Panc1 (cell line): ENCODE results near the gene SH3TC1. TPM values are rescaled to one million over a fixed set of nuclear protein-coding genes. Genes with fewer than 3 reads are reported as not detected.

Experiments
- ATAC-seq: fragments of 200-7000 bp; cut with Tn5 transposase; 2 replicates; pipeline ENCODE4 v1.9.1; 2020; ENCODE audit warnings: mild to moderate bottlenecking, moderate library complexity
- BruUV-seq: library from RNA; stranded (reverse); fragments of 400-500 nt; replicated peaks from 2 replicates; lab custom pipeline; 2021; lab: Mats Ljungman, UMichigan
- CTCF ChIA-PET: fragments of 300-600 bp; sonication (Branson Sonifier 250); formaldehyde crosslinking; loops from one replicate; lab custom pipeline; 2022; ENCODE audit warnings: antibody characterized with exemption; lab: Charles Lee
- POLR2A ChIA-PET: fragments of 300-600 bp; sonication (Branson Sonifier 250); formaldehyde crosslinking; loops from one replicate; lab custom pipeline; 2022; ENCODE audit warnings: antibody characterized with exemption; lab: Charles Lee
- DNase-seq: peaks from one replicate; pipeline ENCODE4 v3.0.0-alpha.2; 2010; ENCODE audit warnings: low read depth, low spot score
- H3K27ac ChIP-seq: 2 replicates; pipeline ENCODE4 v1.5.1; 2011; ENCODE audit warnings: mild to moderate bottlenecking, low read length, inconsistent platforms
- H3K27me3 ChIP-seq: fragments of 200-500 bp; sonication (Bioruptor generic); 2 replicates; pipeline ENCODE4 v1.6.0; 2014; ENCODE audit warnings: low read length, inconsistent platforms; ENCODE audit not compliant: control insufficient read depth, insufficient read depth
- H3K36me3 ChIP-seq: fragments of 200-500 bp; sonication (Bioruptor generic); 2 replicates; pipeline ENCODE4 v1.5.1; 2014; ENCODE audit warnings: inconsistent platforms, mild to moderate bottlenecking, low read length, moderate library complexity; ENCODE audit not compliant: control insufficient read depth, insufficient read depth
- H3K4me1 ChIP-seq: 2 replicates; pipeline ENCODE4 v1.5.1; 2011; ENCODE audit warnings: inconsistent platforms, mild to moderate bottlenecking, low read length, moderate library complexity; ENCODE audit not compliant: control insufficient read depth, insufficient read depth
- H3K4me3 ChIP-seq, 2 experiments: 2 replicates each; pipeline ENCODE4 v1.5.1; 2011 to 2012; ENCODE audit warnings: low read depth in 2 of 2, low read length in 2 of 2, mild to moderate bottlenecking in 2 of 2, inconsistent platforms in 1 of 2, moderate library complexity in 1 of 2
- H3K9me3 ChIP-seq: fragments of 200-500 bp; sonication (Bioruptor generic); 2 replicates; pipeline ENCODE4 v1.5.1; 2014; ENCODE audit warnings: low read depth, mild to moderate bottlenecking, inconsistent platforms, low read length, moderate library complexity; ENCODE audit not compliant: control insufficient read depth, insufficient read depth
- POLR2AphosphoS5 ChIP-seq: IDR thresholded peaks from 2 replicates; pipeline ENCODE4 v1.6.1; 2012; ENCODE audit warnings: mild to moderate bottlenecking, low read depth, low read length, moderate library complexity
- SIN3A ChIP-seq: IDR thresholded peaks from 2 replicates; pipeline ENCODE4 v1.6.1; 2012; ENCODE audit warnings: low read depth, mild to moderate bottlenecking, low read length, moderate library complexity, borderline replicate concordance; ENCODE audit not compliant: insufficient read depth
- TCF7L2 ChIP-seq: IDR thresholded peaks from 2 replicates; pipeline ENCODE4 v1.6.1; 2011; ENCODE audit warnings: mild to moderate bottlenecking, low read depth, low read length, inconsistent platforms
- in situ Hi-C: cut with HindIII; loops from 2 replicates; pipeline ENCODE4 v1.10.0; 2016; ENCODE audit warnings: low sequenced_read_pairs, low pct_unique_long_range_greater_than_20kb
- intact Hi-C: fragments of 100-400 bp; cut with micrococcal nuclease; formaldehyde crosslinking; loops from one replicate; pipeline ENCODE4 v1.10.0; 2022; ENCODE audit not compliant: unreplicated experiment
- total RNA-seq: library from RNA; stranded (reverse); gene quantifications from one replicate; pipeline ENCODE4 v1.2.1, GENCODE V29; 2021; ENCODE audit not compliant: unreplicated experiment
- TF ChIP-seq, protein P1 (sequence below): fragments of 450-650 bp; IDR thresholded peaks from 2 replicates; pipeline ENCODE4 v1.5.1; 2017; ENCODE audit warnings: mild to moderate bottlenecking
- TF ChIP-seq, protein P2 (sequence below), 2 experiments: IDR thresholded peaks; 2 replicates each; pipeline ENCODE4 v1.6.1; 2011 to 2012; ENCODE audit warnings: low read depth in 2 of 2, control low read depth in 1 of 2, low read length in 1 of 2, mild to moderate bottlenecking in 1 of 2, moderate library complexity in 1 of 2; ENCODE audit not compliant: insufficient read depth in 1 of 2

SH3TC1 gene
- total RNA-seq, 1 experiment from 2014 or later = 4.5 TPM

- in situ Hi-C loops = no loop called here
- Histone ChIP-seq H3K9me3 (no peaks in the 10 kb centered on the region), H3K27ac (no peak overlapping the region), H3K4me3 (no peak overlapping the region), H3K27me3 (no peaks in the 10 kb centered on the region), H3K36me3 (no peaks in the 10 kb centered on the region), H3K4me1 (peaks cover 10% of the 10 kb centered on the region)
- DNase-seq (no peak), ATAC-seq (no peak)
- POLR2A ChIA-PET = no interaction called here
- intact Hi-C loops = no loop called here
- CTCF ChIA-PET = no interaction called here
- TF ChIP-seq, protein P1, sequence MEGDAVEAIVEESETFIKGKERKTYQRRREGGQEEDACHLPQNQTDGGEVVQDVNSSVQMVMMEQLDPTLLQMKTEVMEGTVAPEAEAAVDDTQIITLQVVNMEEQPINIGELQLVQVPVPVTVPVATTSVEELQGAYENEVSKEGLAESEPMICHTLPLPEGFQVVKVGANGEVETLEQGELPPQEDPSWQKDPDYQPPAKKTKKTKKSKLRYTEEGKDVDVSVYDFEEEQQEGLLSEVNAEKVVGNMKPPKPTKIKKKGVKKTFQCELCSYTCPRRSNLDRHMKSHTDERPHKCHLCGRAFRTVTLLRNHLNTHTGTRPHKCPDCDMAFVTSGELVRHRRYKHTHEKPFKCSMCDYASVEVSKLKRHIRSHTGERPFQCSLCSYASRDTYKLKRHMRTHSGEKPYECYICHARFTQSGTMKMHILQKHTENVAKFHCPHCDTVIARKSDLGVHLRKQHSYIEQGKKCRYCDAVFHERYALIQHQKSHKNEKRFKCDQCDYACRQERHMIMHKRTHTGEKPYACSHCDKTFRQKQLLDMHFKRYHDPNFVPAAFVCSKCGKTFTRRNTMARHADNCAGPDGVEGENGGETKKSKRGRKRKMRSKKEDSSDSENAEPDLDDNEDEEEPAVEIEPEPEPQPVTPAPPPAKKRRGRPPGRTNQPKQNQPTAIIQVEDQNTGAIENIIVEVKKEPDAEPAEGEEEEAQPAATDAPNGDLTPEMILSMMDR = no peak
- no peak for TF ChIP-seq SIN3A
- TF ChIP-seq, protein P2, sequence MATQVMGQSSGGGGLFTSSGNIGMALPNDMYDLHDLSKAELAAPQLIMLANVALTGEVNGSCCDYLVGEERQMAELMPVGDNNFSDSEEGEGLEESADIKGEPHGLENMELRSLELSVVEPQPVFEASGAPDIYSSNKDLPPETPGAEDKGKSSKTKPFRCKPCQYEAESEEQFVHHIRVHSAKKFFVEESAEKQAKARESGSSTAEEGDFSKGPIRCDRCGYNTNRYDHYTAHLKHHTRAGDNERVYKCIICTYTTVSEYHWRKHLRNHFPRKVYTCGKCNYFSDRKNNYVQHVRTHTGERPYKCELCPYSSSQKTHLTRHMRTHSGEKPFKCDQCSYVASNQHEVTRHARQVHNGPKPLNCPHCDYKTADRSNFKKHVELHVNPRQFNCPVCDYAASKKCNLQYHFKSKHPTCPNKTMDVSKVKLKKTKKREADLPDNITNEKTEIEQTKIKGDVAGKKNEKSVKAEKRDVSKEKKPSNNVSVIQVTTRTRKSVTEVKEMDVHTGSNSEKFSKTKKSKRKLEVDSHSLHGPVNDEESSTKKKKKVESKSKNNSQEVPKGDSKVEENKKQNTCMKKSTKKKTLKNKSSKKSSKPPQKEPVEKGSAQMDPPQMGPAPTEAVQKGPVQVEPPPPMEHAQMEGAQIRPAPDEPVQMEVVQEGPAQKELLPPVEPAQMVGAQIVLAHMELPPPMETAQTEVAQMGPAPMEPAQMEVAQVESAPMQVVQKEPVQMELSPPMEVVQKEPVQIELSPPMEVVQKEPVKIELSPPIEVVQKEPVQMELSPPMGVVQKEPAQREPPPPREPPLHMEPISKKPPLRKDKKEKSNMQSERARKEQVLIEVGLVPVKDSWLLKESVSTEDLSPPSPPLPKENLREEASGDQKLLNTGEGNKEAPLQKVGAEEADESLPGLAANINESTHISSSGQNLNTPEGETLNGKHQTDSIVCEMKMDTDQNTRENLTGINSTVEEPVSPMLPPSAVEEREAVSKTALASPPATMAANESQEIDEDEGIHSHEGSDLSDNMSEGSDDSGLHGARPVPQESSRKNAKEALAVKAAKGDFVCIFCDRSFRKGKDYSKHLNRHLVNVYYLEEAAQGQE (IDR thresholded peaks at IDR 0.05; ENCODE audit: insufficient read depth in 1 of 2, low read depth in 2 of 2, low read length in 1 of 2) = no peak
- no peak for TF ChIP-seq POLR2AphosphoS5
- TF ChIP-seq TCF7L2 = no peak
- BruUV-seq = no TSS peak
Observed at GRCh38 chr4:8195431-8195830, 3.7 kb upstream of the SH3TC1 start.

- intact Hi-C loops = no loop called here
- CTCF ChIA-PET = no interaction called here
- DNase-seq = no peak
- Histone ChIP-seq H3K27ac (no peak overlapping the region), H3K4me3 (no peak overlapping the region), H3K36me3 (no peaks in the 10 kb centered on the region), H3K27me3 (no peaks in the 10 kb centered on the region), H3K9me3 (no peaks in the 10 kb centered on the region), H3K4me1 (peaks cover 12% of the 10 kb centered on the region)
- in situ Hi-C loops = no loop called here
- no TSS peak for BruUV-seq
- TF ChIP-seq, protein P2 (IDR thresholded peaks at IDR 0.05; ENCODE audit: insufficient read depth in 1 of 2, low read depth in 2 of 2, low read length in 1 of 2) = no peak
- TF ChIP-seq POLR2AphosphoS5 (no peak), TCF7L2 (no peak), SIN3A (no peak)
- TF ChIP-seq, protein P1 = no peak
- POLR2A ChIA-PET = no interaction called here
- no peak for ATAC-seq
Observed at GRCh38 chr4:8195841-8196458, 3.1 kb upstream of the SH3TC1 start.
